WTC11 (cell line): ENCODE results near the gene TRIM73.
"Not testable (repeated sequence)": the region's sequence is repeated elsewhere in the genome, so short reads cannot be mapped to it uniquely, and the experiment has no call there.

ENCODE experiments used
- ATF6 ChIP-seq: sonication (generic); formaldehyde crosslinking; IDR thresholded peaks from 2 replicates; pipeline ENCODE4 v1.8.1; 2023; ENCODE audit warnings: mild to moderate bottlenecking, missing genetic modification reagents
- CBFB ChIP-seq: sonication (generic); formaldehyde crosslinking; IDR thresholded peaks from 2 replicates; pipeline ENCODE4 v1.8.1; 2022; ENCODE audit warnings: mild to moderate bottlenecking, low read depth, missing genetic modification reagents
- CREB1 ChIP-seq: sonication (generic); formaldehyde crosslinking; IDR thresholded peaks from 2 replicates; pipeline ENCODE4 v1.8.0; 2023; ENCODE audit warnings: mild to moderate bottlenecking, missing genetic modification reagents
- CTCF ChIP-seq: fragments of 200-600 bp; IDR thresholded peaks from 2 replicates; pipeline ENCODE4 v1.8.0; 2022; ENCODE audit warnings: antibody characterized with exemption
- JUN ChIP-seq: sonication (generic); formaldehyde crosslinking; IDR thresholded peaks from 2 replicates; pipeline ENCODE4 v1.8.0; 2023; ENCODE audit warnings: mild to moderate bottlenecking, missing genetic modification reagents
- SP1 ChIP-seq: sonication (generic); formaldehyde crosslinking; conservative IDR thresholded peaks from 2 replicates; pipeline ENCODE4 v1.8.1; 2022; ENCODE audit warnings: missing genetic modification reagents
- TCF7 ChIP-seq: sonication (generic); formaldehyde crosslinking; IDR thresholded peaks from 2 replicates; pipeline ENCODE4 v1.8.0; 2022; ENCODE audit warnings: mild to moderate bottlenecking, low read depth, missing genetic modification reagents, moderate library complexity
- ZNF232 ChIP-seq: sonication (generic); formaldehyde crosslinking; IDR thresholded peaks from 2 replicates; pipeline ENCODE4 v1.8.0; 2022; ENCODE audit warnings: mild to moderate bottlenecking, missing genetic modification reagents
- ZNF423 ChIP-seq: fragments of 250-450 bp; sonication (Bioruptor Pico); IDR thresholded peaks from 2 replicates; pipeline ENCODE4 v2.1.2; 2022; ENCODE audit warnings: mild to moderate bottlenecking, moderate library complexity

- not testable (repeated sequence) for TF ChIP-seq ZNF232; CBFB; CTCF; CREB1 (CRISPR knock-in tag); JUN; ATF6 (CRISPR knock-in tag); ZNF423 (CRISPR knock-in tag); TCF7; SP1 (CRISPR knock-in tag)
Observed at GRCh38 chr7:75442465-75443111, 47.2 kb downstream of the TRIM73 start.
